GM18505 (cell line): ENCODE measurements around the gene C1QTNF8.

Source experiments
- ATAC-seq: cut with Tn5 transposase; IDR thresholded peaks from one replicate; pipeline ENCODE4 v1.9.1; 2021; ENCODE audit not compliant: unreplicated experiment
- POLR2A ChIP-seq: IDR thresholded peaks from 4 replicates; pipeline ENCODE4 v1.6.1; 2011; ENCODE audit warnings: borderline replicate concordance; ENCODE audit not compliant: insufficient read depth, insufficient read length; ENCODE audit errors: extremely low read depth

C1QTNF8 gene

GRCh38 chr16:1133810-1134520 lies 37.9 kb upstream of the C1QTNF8 start:
- ATAC-seq: no peak
- no peak for TF ChIP-seq POLR2A

GRCh38 chr16:1133271-1133670 lies 37.2 kb upstream of the C1QTNF8 start:
- no peak for ATAC-seq
- no peak for TF ChIP-seq POLR2A

- ATAC-seq: no peak
- no peak for TF ChIP-seq POLR2A
These were observed 36.4 kb upstream of the C1QTNF8 start for GRCh38 chr16:1132431-1132830.

GRCh38 chr16:1131378-1131994 lies 35.4 kb upstream of the C1QTNF8 start:
- TF ChIP-seq POLR2A: no peak
- ATAC-seq: no peak

GRCh38 chr16:1130382-1130781 lies 34.3 kb upstream of the C1QTNF8 start:
- TF ChIP-seq POLR2A: no peak
- ATAC-seq: no peak

GRCh38 chr16:1129106-1129960 lies 33.3 kb upstream of the C1QTNF8 start:
- no peak for TF ChIP-seq POLR2A
- ATAC-seq: no peak

- no peak for TF ChIP-seq POLR2A
- ATAC-seq: no peak
These were observed 32.1 kb upstream of the C1QTNF8 start for GRCh38 chr16:1127971-1128715.

- TF ChIP-seq POLR2A: no peak
- no peak for ATAC-seq
These were observed 31.1 kb upstream of the C1QTNF8 start for GRCh38 chr16:1127101-1127500.

- no peak for TF ChIP-seq POLR2A
- ATAC-seq: no peak
These were observed 30.5 kb upstream of the C1QTNF8 start for GRCh38 chr16:1126586-1126985.

GRCh38 chr16:1126044-1126443 lies 30.0 kb upstream of the C1QTNF8 start:
- no peak for ATAC-seq

GRCh38 chr16:1125471-1125870 lies 29.4 kb upstream of the C1QTNF8 start:
- ATAC-seq: no peak
- no peak for TF ChIP-seq POLR2A

More at GRCh38 chr16:1126044-1126443, 30.0 kb upstream of the C1QTNF8 start:
- TF ChIP-seq POLR2A: no peak

- no peak for TF ChIP-seq POLR2A
- ATAC-seq: no peak
These were observed 28.8 kb upstream of the C1QTNF8 start for GRCh38 chr16:1124795-1125194.

GRCh38 chr16:1124291-1124690 lies 28.2 kb upstream of the C1QTNF8 start:
- no peak for TF ChIP-seq POLR2A
- no peak for ATAC-seq
